ACC112 (cell line): ENCODE measurements around the gene PALM3.

Experiments used
- H2AFZ ChIP-seq: fragments of 200-600 bp; sonication (generic); one replicate; pipeline ENCODE4 v1.6.0; 2017; ENCODE audit warnings: antibody characterized with exemption, low read length; ENCODE audit not compliant: unreplicated experiment
- H3K27ac ChIP-seq: fragments of 200-600 bp; sonication (generic); 2 replicates; pipeline ENCODE4 v1.5.1; 2014; ENCODE audit warnings: low read depth, mild to moderate bottlenecking, antibody characterized with exemption, low read length, moderate library complexity
- H3K27me3 ChIP-seq: fragments of 200-600 bp; sonication (generic); 2 replicates; pipeline ENCODE4 v1.6.1; 2014; ENCODE audit warnings: mild to moderate bottlenecking, antibody characterized with exemption, low read length, moderate library complexity, mixed read lengths; ENCODE audit not compliant: insufficient read depth
- H3K36me3 ChIP-seq: fragments of 200-600 bp; sonication (generic); 2 replicates; pipeline ENCODE4 v1.6.1; 2016; ENCODE audit warnings: mild to moderate bottlenecking, antibody characterized with exemption, low read length, moderate library complexity, mixed read lengths; ENCODE audit not compliant: insufficient read depth
- H3K4me1 ChIP-seq: fragments of 200-600 bp; sonication (generic); one replicate; pipeline ENCODE4 v1.6.1; 2016; ENCODE audit warnings: low read length, mixed read lengths; ENCODE audit not compliant: insufficient read depth, unreplicated experiment, control insufficient read depth
- H3K4me3 ChIP-seq: fragments of 200-600 bp; sonication (generic); 2 replicates; pipeline ENCODE4 v1.5.1; 2014; ENCODE audit warnings: mild to moderate bottlenecking, low read depth, low read length
- H3K79me2 ChIP-seq: fragments of 200-600 bp; sonication (generic); one replicate; pipeline ENCODE4 v1.6.0; 2016; ENCODE audit warnings: low read length; ENCODE audit not compliant: control insufficient read depth, unreplicated experiment, insufficient read depth

PALM3 gene

DNA sequence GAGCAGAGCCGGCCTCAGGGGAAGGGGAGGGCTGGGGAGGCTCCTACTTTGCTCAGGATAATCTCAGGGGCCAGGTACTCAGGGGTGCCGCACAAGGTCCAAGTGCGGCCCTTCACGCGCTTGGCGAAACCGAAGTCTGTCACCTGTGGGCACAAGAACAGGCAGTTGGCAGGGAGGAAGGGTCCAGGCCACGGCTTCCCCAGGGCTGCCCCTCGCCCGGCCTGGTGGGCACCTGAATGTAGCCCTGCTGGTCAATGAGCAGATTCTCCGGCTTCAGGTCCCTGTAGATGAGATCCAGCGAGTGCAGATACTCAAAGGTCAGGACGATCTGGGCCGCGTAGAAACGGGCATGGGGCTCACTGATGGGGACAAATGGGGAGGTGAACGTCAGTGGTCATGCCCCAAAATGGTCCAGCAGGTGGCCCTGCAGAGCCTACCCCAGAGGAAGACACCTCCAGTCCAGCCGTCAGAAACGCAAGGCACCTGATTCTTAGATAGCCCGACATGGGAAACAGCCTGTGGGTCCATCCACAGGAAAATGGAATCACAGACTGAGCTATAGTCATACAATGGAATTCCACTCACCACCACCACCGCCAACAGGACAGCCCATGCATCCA, 35.8 kb upstream of the PALM3 start:
- Histone ChIP-seq H2AFZ (no peak overlapping the region), H3K36me3 (peaks cover 15% of the 10 kb centered on the region; the same call in 1 of the 2 replicates), H3K79me2 (no peaks in the 10 kb centered on the region), H3K4me1 (peaks cover 4% of the 10 kb centered on the region), H3K27me3 (no peaks in the 10 kb centered on the region), H3K27ac (no peak overlapping the region), H3K4me3 (no peak overlapping the region)

DNA sequence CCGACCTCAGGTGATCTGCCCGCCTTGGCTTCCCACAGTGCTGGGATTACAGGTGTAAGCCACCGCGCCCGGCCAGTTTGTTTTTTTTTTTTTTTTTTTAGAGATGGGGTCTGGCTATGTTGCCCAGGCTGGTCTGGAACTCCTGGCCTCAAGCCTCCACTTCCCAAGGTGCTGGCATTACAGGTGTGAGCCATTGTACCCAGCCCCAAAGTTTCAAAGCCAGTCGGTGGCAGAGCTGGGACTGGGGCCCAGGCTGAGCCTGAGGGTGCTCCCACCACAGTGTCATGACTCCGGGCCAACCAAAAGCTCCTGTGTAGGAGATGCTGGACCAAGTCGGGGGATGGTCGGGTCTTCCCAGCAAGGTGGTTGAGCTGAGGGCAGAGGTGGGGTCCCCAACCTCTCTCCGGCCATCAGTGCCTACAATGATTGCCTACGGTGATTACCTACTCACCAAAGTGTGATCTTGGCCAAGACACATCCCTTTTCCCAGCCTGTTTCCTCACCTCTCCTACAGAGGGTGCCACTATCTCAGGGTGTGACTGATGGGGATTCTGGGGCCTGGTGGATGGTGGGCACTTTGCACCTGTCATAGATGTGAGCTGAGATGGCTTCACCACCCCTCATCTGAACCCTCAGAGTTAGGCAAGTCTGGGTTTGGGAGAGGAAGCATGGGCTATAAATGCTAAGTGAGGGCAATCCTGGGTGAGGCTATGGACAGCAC, 34.6 kb upstream of the PALM3 start:
- H3K27ac ChIP-seq = no peak overlapping the region
- no peak overlapping the region for H2AFZ ChIP-seq
- no peaks in the 10 kb centered on the region for H3K27me3 ChIP-seq
- H3K79me2 ChIP-seq = no peaks in the 10 kb centered on the region
- H3K4me3 ChIP-seq = no peak overlapping the region
- no peaks in the 10 kb centered on the region for H3K4me1 ChIP-seq
- H3K36me3 ChIP-seq = peaks cover 15% of the 10 kb centered on the region; the same call in 1 of the 2 replicates

DNA sequence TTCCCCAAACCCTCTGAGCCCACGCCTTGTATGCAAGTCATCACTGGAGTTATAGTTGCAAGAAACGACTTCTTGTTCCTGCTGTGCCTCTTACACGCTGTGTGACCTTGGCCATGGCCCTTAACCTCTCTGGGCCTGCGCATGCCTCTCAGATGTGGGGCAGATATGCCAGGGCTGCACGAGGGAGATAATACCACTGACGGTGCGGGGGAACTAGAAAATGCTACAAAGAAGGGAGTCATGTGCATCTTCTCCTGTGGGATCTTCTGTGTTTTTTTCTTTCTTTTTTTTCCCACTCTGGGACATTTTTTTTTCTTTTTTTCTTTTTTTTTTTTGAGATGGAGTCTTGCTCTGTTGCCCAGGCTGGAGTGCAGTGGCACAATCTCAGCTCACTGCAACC, 33.0 kb upstream of the PALM3 start:
- peaks cover 15% of the 10 kb centered on the region; the same call in 1 of the 2 replicates for H3K36me3 ChIP-seq
- H2AFZ ChIP-seq = no peak overlapping the region
- no peak overlapping the region for H3K4me3 ChIP-seq
- no peaks in the 10 kb centered on the region for H3K4me1 ChIP-seq
- no peak overlapping the region for H3K27ac ChIP-seq
- no peaks in the 10 kb centered on the region for H3K27me3 ChIP-seq
- no peaks in the 10 kb centered on the region for H3K79me2 ChIP-seq

DNA sequence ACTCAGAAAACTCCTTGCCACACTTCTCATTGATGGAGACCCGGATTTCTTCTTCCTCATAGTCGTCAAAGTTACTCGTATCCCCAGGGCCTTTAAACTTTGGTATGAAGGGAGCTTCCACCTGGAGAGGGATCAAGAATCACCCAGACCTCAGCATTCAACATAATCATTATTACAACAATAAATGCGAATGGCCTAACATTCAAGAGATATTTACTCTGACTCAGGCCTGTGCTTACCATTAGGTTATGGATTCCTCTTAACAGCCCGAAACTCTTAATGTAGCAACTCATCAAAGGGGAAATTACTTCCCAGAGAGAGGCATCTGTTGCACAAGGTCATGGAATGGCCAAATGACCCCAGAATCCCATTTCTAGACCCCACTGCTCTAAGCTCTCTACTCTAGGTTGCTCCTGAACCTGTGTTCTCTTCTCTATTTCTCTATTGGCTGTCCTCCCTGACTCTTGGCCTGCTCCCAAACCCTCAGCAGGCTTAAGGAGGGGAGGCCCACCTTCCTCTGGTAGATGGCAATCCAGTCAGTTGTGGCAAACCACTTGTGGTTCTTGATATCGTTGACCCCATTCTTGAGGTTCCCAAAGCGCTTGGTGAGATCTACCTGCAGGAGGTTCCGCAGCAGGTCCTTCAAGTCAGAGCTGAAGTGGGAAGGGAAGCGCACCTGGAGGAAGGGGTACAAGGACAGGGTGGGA, 31.4 kb upstream of the PALM3 start:
- no peak overlapping the region for H3K4me3 ChIP-seq
- H3K79me2 ChIP-seq = no peaks in the 10 kb centered on the region
- no peaks in the 10 kb centered on the region for H3K27me3 ChIP-seq
- peaks cover 15% of the 10 kb centered on the region; the same call in 1 of the 2 replicates for H3K36me3 ChIP-seq
- no peak overlapping the region for H3K27ac ChIP-seq
- no peak overlapping the region for H2AFZ ChIP-seq
- H3K4me1 ChIP-seq = no peaks in the 10 kb centered on the region

DNA sequence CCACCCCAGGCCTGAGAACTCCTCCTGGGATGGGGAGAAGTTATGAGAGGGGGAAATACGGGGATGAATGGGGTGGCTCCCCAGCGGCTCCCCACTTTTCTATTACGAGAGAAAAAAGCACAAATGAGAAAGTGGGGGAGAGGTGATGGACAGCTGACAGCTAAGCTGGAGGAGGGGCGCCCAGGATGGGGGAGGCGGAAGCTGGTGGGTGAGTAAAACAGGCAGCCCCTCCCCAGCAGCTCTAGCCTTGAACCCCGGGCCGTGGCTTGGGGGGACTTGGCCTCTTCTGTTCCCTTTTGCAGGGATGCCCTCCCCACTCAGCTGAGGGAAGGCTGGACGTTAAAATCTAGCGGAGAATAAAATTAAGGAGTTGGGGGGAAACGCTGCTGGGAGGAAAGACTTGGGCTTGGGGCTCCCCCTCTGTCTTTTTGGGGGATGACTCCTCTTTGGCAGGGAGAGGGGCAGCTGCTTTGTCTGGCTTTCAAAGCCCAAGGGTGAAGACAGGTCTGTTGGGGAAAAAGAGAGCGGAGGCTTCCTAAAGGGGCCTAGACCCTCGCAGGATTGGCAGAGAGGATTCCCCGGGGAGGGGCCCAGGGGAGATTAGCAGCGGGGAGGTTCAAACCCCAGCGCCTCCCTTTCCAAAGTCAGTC, 30.1 kb upstream of the PALM3 start:
- Histone ChIP-seq H2AFZ (no peak overlapping the region), H3K4me1 (no peaks in the 10 kb centered on the region), H3K36me3 (peaks cover 14% of the 10 kb centered on the region; the same call in 1 of the 2 replicates), H3K4me3 (peak overlapping the region; percentile 87), H3K27ac (peak overlapping the region; percentile 48), H3K27me3 (no peaks in the 10 kb centered on the region), H3K79me2 (no peaks in the 10 kb centered on the region)

DNA sequence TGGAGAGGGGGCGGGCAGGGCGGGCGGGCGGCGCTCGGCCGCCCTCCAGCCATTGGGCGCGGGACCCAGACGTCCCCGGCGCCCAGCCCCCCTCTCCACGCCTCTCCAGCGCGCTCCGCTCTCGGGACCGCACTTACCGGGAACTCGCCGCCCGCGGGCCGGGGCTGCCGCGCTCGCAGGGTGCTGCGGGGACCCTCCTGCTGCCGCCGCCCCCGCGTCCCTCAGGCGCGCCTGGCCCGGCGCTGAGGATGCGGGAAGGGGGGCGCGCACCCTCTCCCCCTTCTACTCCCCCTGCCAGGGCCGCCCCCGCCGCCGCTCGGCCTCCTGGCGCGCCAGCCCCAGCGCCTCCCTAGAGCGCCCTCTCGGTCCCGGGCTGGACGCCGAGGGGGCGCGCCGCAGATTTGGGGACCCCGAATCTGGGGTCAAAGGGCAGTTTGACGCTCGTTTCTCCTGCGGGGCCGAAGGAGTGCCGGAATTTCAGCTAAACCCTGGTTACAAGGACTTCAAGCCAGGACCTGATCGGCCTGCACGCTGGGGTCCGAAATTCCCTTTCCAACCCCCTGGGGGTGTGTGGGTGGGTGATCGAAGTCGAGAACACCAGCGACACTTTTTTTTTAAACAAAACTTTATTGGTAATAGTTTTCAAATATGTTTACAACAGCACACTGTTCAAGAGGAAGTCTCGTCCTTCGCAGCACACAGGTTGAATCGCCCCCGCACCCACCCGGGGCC, 29.4 kb upstream of the PALM3 start:
- no peaks in the 10 kb centered on the region for H3K27me3 ChIP-seq
- peak overlapping the region; percentile 48 for H3K27ac ChIP-seq
- H3K79me2 ChIP-seq = no peaks in the 10 kb centered on the region
- peak overlapping the region; percentile 87 for H3K4me3 ChIP-seq
- no peak overlapping the region for H2AFZ ChIP-seq
- no peaks in the 10 kb centered on the region for H3K4me1 ChIP-seq
- peaks cover 7% of the 10 kb centered on the region; the same call in 1 of the 2 replicates for H3K36me3 ChIP-seq

DNA sequence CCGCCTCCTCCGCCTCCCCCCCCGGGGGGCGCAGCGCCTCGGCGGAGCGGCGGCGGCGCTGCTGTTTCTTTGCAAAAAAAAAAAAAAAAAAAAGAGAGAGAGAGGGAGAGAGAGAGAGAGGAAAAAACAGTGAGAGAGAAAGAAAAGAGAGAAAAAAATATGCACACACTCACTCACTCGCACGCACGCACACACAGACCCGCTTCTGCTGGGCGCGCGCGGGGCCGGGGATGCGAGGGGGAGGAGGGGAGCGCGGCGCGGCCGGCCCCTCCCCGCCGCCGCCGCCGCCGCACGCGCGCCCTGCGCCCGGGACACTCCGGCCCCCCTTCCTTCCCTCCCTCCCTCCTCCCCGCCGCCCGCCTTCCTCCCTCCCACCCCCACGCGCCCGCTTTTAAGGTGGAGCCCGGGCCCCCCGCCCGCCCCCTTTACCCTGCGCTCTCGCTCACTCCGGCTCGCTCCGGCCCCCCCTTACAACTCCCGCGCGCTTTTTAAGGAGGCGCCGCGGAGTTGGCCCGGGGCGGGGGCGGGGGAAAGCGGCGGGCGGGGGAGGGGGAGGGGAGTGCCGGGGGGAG, 28.7 kb upstream of the PALM3 start, which contains the start of gene SAMD1:
SAMD1 (minus strand) TSS at position 243 of the 572 bp plus-strand sequence.
- Histone ChIP-seq H3K79me2 (no peaks in the 10 kb centered on the region), H3K27ac (peak within 1 kb of the TSS; percentile 48), H3K4me3 (peak within 1 kb of the TSS; percentile 87), H2AFZ (peak within 1 kb of the TSS; percentile 25), H3K27me3 (no peaks in the 10 kb centered on the region), H3K4me1 (no peaks in the 10 kb centered on the region), H3K36me3 (peaks cover 7% of the 10 kb centered on the region; the same call in 1 of the 2 replicates)

DNA sequence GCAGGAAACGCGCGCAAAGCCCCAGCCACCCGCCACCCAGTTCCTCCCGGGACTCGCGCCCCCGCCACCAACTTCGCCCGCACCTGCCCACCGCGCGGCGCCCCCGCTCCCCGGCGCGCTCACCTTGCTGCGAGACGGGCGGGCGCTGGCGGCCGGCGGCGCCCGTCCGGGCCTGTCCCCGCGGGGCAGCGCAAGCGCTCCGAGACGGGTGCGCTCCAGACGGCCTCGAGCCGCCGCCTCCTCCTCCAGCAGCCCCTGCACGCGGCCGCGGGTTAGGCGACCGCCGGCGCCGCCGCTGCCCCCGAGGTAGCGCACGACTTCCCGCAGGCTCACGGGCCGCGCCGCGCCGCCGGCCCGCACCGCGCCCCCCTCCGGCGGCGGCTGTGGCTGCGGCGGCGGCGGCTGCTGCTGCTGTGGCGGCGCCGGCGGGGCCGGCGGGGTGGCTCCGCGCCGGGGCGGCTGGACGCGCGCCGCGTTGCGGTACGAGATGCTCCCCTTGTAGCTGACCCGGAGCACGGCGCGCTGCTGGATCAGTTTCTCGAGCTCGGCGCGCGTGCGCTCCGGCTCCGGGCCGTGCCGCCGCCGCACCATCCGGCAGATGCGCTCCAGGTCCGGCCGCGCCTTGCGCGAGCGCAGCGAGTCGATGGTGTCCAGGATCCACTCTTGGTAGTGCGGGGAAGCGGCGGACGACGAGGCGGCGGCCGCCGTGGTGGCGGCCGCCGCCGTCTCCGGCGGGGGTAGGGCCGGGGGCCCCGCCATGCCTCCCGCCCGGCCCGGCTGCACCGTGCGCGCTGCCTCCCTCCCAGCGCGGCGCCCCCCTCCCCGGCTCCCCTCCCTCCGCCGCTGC, 28.0 kb upstream of the PALM3 start:
- Histone ChIP-seq H3K4me3 (peak overlapping the region; percentile 75), H3K79me2 (no peaks in the 10 kb centered on the region), H3K4me1 (no peaks in the 10 kb centered on the region), H2AFZ (peak overlapping the region; percentile 25), H3K27ac (no peak overlapping the region), H3K36me3 (peaks cover 7% of the 10 kb centered on the region; the same call in 1 of the 2 replicates), H3K27me3 (no peaks in the 10 kb centered on the region)

DNA sequence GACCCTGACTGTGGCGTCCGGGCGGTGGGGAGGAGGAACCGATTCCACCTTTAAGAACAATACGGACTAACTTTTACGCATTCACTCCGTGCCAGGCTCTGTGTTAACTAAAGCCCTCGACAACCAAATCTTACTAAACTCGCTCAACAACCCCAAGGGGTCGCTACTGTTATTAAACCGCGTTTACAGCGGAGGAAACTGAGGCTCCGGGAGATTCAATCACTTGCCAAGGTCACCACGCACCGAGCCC, 27.5 kb upstream of the PALM3 start:
- Histone ChIP-seq H3K36me3 (peaks cover 7% of the 10 kb centered on the region; the same call in 1 of the 2 replicates), H3K27ac (no peak overlapping the region), H3K79me2 (no peaks in the 10 kb centered on the region), H3K4me1 (no peaks in the 10 kb centered on the region), H3K27me3 (no peaks in the 10 kb centered on the region), H3K4me3 (peak overlapping the region; percentile 75), H2AFZ (no peak overlapping the region)
